GM18909 (cell line): ENCODE results near the gene TRPC5OS.

Experiments used
- ATAC-seq: cut with Tn5 transposase; IDR thresholded peaks from one replicate; pipeline ENCODE4 v1.9.1; 2021; ENCODE audit warnings: mild to moderate bottlenecking; ENCODE audit not compliant: unreplicated experiment, poor library complexity

TRPC5OS gene

DNA sequence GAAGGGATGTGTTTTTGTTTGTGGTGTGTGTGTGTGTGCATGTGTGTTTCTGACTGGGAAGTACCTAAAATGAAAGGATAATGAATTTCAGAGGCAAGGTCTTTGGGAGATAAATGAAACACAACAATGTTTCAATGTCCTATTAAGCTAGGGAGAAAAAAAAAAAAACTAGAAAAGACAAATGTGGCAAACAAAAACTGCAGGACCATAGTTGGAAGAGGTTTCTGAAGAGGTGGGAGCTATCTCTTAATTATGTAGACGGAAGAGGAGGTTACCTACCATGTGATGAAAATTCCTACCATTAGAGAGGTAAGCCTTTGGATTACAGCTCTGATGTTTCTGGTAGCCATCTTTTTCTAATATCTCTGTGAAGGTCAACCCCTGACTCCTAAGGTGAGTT lies at the start of gene TRPC5OS:
TRPC5OS (plus strand) TSS at position 301 of the 400 bp plus-strand sequence. CDS start 25,669 bp downstream, outside the sequence.
- no peak for ATAC-seq

DNA sequence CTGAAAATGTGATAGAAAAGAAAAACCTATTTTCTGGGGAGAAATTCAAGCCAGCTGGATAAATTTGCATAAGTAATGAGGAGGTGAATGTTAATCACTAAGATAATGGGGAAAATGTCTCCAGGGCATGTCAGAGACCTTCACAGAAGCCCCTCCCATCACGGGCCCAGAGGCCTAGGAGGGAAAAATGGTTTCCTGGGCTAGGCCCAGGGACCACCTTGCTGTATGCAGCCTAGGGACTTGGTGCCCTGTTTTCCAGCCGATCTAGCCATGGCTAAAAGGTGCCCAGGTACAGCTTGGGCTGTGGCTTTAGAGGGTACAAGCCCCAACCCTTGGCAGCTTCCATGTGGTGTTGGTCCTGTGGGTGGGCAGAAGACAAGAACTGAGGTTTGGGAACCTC lies 46.6 kb upstream of the TRPC5OS start:
- ATAC-seq = no peak

DNA sequence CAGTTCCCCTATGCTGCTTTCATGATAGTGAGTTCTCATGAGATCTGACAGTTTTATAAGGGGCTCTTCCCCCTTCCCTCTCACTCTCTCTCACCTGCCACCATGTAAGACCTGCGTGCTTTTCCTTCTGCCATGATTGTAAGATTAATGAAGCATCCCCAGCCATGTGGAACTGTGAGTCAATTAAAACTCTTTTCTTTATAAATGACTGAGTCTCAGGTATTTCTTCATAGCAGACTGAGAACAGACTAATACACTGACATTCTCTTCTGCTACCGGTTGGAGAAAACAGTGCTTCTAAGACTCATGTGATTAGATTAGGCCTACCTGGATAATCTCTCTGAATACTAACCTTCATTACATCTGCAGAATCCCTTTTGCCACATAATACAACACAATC lies 45.4 kb upstream of the TRPC5OS start:
- ATAC-seq = no peak

DNA sequence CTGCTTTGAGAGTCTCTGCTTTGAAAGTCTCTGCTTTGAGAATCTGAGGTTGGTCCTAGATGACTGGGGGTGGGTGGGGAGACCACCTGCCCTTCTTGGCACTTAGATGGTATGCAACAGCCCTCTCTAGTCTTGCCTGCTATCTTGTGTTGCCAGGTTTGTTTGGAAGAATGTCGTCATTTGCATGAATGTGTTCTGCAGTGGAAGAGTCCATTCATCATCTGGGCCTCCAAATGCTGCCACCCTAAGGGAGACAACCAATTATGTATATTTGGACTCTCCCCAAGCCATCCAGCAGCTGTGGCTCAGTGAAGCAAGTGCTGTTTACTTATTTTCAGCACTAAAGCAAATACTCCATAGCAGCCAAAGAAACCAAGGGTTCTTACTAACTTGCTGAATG lies 44.6 kb upstream of the TRPC5OS start:
- ATAC-seq = no peak

DNA sequence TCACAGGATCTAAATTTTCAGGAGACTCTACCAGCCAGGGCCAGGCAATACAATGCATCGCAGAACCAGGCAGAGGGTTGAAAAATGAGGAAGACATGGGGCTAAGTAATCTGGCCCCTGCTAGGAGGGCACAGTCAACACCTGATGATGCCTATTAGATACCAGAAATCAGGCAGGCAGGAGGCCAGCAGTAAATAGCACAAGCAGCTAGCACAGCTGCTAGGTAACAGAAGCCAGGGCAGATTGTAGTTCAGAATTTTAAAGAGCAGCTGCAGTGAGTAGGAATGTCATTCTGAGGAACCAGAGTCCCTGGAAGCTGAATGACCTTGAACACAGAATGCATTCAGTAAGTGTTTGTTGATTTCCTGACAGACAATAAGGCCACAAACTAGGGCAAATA lies 38.8 kb upstream of the TRPC5OS start:
- ATAC-seq = no peak

DNA sequence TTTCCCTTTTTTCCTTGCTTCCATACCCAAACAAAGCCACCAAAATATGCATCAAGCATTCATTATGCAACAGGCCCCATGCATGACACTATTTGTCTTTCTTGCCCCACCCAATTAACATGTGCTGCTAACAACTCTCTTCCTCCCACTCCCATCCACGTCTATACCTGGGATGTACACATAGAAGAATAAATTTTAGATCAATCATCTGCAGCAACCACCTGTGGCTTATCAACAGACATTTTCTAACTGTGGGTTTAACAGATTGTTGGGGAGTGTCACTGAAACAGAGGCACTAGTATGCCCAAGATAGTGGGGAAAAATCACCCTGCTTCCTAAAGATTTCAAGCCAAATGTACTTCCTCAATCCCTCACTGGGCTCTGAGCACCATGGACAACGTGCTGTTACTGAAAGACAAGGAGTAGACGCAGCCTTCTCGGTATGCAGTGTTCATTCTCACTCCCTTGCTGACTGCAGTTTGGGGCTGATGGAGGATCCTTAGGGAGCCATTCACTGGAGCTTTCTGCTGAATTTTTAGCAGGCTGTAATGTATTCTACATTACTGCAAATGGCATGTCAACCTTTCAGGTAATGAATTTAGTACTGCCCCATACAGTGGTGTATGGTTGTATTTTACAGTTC lies 28.4 kb upstream of the TRPC5OS start:
- ATAC-seq = no peak

DNA sequence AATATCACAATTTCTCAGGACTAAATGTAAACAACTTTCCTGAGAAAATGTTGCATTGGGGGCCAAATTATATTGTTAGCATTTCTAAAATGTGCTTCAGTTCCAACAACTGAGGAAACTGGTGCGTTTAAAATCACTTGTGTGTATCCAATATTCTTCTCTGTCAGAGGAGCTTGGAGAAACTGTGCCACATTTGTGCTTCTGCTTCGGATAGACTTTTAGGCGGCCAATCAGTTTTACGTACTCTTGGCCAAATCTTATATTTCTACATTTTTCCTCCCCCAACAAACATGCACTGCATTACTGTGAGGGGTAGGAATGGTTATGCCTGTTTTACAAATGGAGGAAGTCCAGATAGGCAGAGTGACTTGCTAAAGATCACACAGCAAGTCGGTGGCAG lies 27.4 kb upstream of the TRPC5OS start:
- ATAC-seq = no peak

DNA sequence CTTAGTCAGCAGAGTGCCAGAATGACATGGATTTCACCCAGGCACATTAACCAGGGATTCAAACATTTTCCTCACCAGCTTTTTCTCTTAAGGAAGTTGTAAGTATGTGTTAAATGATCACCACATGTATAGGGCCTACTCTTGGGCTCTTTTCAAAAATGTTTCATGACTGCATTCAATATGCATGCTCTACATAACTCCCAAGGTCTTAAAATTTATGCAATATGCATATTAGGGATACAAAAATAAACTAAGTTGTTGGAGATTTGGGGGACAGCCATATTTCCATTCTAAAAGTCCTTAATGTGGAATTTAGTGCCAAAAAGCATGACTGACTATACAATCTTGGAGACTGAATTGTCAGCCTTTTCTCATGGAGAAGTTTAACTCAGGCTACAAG lies 25.0 kb upstream of the TRPC5OS start:
- no peak for ATAC-seq

DNA sequence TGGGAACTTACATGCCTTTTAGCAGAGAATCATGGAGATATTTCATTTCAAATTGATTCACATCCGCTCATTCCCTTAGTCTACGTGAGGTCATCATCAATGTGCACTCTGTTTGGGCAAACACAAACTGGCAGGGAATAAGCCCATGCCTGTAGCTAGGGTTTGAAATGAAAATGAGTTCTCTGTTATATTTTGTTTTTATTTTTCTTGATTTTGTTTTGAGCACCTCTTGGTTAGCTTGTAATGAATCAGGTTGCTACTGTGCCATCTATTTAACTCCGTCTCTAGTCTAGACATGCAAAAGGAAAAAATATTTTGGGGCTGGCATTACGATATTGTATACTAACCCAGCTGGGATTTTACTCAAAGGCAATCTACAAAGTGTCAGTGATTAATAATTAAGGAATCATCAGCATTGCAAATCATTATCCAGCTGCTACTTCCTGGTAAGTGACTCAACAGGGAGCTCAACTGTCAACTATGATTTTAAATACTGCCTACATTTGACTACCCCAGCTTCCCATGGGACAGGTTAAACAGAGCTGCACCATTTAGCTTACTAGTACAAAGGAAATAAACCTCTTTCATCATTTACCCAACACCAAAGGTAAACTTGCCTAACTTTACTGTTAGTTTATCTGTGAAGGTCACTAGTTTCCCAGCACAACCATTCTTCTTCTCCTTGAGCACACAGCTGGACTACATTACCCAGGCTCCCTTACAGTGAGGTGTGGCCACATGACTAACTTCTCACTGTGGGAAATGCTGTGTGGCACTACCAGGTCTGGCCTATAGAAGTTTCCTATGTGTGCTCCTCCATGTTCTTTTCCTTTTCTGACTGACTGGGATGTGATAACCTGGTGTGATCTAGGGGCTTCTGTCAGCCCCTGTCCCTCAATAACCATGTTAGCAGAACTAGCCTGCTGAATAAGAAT lies 21.2 kb upstream of the TRPC5OS start:
- peak; percentile 58 for ATAC-seq

DNA sequence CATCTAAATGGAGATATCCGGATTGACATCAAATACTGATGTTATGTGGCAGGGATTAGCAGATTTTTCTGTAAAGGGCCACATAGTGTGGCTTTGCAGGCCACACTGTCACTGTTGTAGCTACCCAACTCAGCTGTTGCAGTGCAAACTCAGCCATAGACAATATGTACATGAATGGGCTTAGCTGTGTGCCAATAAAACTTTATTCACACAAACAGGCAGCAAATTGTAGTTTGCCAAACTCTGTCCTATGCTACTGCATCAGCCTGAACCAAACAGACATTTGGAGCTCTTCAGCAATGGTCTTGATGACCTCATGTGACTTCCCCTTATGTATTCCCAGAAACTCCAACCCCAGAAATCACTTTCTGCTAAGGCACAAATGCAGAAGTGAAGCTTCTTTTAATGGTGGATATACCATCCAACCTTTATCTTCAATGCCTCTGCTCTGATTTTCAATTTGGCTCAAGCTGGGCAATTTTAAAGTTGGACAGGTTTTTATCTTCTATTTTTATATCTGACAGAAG lies 18.4 kb upstream of the TRPC5OS start:
- no peak for ATAC-seq

DNA sequence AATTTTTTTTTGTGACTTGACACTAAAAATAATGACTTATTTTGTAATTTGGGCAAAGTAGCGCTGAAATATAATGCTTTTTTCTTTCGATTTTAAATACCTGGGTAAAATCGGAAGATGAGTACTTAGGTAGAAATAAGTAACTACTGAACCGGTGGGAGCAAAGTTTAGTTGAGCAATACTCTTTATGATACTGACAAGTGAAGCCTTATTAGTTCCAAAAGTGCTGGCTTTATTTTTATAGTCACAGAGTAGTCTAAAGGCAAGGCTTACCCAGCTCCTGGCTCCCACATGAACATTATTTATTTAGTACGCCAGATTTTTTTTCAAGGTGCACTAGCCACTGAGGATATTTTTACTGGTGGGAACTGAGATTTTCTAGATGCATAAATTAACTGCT lies 14.4 kb upstream of the TRPC5OS start:
- no peak for ATAC-seq

DNA sequence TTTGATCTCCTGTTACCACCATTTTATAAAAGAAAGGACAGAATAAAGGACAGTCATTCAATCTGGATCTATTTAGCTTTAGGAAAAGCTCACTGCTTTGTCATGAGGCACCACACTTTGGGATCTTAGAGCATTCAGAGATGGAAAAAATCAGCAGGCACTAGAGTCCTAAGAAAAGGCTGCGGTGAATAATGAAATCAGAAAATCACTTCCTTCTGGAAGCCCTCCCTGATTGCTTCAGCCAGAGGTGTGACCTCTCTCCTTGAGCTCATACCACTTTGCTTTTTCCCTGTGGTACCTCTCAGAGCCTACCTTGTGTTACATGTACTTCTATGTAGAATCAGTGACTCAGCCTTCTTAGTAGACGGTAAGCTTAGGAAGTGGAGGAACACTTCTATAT lies 8.7 kb upstream of the TRPC5OS start:
- ATAC-seq = no peak

DNA sequence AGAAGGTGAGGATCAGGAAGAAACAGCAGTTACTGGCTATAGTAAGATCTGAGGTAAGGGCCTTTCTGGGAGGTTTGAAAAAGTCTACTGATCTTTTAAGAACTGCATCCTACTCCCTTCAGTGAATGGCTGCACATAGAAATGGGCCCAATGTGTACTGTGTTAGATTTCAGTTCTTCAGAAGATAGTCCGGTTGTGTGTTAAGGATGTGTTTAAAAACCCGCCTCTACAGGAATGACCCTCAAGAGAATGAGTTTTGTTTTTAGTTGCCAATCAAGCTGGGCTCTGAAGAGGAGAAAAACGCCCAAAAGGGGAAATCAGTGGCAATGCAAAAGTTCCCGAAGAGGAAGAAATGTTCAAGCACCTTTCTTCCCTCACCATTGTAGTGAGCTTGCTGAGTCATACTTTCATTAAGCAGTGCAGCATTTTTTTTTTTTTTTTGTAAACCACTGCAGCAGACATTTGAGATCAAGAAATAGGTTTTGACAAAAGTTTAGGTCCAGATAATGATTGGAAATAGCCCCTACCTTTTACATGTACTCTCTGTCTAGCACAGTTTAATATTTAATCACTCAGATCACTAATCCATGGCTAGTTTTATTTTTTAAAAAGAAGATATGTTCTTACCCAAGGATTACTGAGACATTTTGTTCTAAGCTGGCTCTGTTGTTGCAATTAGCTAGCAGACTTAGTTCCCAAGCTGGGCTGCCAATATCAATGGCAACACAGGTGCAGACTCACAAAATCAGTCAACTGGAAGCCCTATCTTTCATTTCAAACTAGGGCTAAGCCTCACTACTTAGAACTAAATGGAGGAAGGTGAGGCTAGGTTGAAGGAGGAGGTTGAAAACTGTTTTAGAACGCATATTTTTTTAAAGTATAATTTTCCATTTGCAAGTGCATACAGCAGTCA lies 7.0 kb upstream of the TRPC5OS start:
- peak; percentile 56 for ATAC-seq

DNA sequence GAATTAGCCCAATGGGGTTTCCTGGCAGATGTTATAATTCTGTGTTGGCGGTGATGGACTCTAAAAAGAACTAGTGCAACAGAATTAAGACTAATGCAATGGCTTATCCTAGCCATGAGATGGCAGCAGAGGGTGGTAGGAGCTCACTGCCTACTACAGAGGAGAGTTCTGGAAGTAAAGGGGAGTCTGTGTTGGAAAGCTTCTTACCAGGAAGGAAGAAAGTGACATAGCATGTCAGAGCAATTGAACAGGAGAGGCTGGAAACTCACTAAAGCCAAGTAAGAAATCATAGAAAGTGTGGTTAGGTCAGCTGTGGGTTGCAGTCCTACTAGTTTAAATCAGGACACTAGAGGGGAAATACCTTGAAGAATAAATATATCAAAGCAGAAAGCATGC lies 6.3 kb upstream of the TRPC5OS start:
- peak; percentile 85 for ATAC-seq

DNA sequence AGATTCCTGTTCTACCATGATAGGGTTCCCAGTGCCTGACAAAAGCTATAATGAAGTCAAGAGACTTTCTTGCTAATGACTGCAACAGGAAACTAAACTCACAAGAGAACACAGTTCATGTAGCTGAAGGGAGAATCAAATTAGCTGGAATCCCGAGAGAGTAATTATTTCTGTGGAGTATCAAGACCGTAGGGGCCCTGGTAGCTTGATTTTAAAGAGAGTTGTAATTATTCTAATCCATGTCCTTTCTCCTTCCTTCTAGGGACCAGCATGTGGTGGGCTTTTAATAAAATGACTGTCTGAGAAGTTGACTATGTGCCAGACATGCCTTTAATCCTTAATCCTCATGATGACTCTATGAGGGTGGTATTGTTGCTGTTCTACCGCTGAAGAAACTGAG lies 1.7 kb upstream of the TRPC5OS start:
- ATAC-seq = no peak

DNA sequence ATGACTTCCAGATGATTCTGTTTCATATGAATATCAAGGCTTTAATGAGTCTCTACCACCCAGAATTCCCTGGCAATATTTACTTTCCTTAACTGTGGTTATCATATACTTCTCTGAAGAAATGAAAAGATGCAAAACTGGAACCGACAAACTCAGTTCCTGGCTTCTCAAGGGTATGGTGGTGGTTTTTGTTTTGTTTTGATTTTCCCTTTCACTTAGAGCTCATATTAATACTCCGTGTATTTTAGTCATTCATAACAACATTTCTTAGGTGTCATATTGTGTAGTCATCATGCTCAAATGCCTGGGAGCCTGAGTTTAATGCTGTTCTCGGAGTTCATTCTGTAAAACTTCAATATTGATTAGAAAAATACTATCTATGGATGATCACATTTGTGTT lies 665 bp downstream of the TRPC5OS start:
- ATAC-seq = no peak

DNA sequence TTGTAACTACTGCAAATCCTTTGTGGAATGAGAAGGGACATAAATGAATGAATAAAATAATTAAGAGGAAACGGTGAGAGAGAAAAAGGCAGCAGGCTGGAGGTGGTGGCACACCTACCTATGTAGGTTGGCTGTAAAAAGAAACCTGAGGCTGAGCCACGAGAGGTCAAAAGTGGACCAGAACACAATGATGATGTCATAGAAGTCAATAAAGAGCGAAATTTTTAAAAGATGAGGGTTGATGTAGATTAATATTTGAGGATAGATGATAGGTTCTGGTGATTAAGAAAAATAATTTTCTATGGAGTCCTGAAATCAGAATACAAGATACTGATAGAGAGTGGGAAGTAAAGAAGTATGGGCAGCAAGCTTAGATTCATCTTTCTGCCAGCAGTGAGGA lies 1.7 kb downstream of the TRPC5OS start:
- ATAC-seq = no peak

DNA sequence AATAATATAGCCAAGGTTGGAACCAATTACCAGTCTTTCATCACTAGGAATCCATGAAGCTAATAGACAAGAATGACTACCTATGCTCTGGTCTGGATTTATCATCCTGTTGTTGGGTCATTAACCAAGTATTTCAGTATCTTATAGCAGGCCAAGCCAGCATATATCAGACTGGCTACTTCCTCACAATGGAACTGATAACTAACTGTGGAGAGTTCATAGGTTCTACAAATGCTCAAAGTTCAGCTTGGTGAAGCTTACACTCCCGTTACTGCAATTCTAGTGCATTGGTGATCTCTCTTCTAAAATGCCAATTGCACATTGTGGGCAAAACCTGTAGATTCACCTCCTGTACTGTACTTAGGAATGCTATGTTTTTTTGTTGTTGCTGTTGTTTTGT lies 4.8 kb downstream of the TRPC5OS start:
- no peak for ATAC-seq

DNA sequence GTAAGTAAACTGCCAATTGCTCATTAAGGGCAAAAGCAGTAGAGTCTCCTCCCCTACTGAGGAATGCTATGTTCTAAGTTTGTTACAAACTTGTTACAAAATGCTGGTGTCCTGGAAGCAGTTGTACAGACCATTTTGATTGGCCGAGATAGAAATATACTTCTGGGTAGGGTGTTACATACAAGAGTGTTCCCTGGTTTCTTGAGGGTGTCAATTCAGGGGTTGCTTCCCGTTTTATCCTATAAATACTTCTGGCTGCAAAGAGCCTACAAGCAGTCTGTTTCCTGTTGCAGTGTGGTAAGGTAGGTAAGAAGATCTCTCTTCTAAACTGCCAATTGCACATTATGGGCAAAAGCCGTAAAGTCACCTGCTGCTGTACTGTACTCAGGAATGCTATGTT lies 5.7 kb downstream of the TRPC5OS start:
- no peak for ATAC-seq

DNA sequence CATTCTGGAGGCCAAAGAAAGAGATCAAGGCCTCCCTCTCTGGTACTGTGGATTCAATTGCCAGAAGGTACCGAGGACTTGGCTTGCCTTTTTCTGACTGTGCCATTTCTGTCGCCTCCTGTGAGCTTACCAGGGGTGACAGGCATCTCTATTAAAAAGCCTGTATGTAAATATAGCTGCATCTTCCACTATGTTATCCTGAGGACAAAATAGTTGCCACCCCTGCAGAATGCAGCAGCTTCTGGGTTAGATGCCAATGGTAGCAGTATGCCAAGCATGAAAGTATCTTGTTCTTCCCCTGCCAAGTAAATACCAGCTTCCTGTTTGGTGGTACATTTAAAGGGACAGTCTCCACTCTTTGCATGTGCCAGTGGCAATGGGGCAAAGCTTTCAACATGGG lies 10.7 kb downstream of the TRPC5OS start:
- ATAC-seq = no peak

DNA sequence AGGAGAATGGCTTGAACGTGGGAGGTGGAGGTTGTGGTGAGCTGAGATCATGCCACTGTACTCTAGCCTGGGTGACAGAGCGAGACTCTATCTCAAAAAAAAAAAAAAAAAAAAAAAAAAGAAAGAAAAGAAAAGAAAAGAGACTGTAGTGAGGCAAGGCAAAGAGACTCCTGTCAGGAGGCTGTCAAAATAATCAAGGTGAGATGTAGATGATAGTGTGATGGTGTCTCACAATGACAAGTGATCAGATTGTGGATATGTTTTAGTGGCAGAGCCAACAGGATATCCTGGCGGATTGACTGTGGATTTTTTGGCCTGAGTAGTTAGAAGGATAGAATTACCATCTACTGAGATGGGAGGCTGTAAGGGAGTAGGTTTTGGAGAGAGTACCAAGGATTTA lies 12.6 kb downstream of the TRPC5OS start:
- no peak for ATAC-seq
